Spleen (tissue), 7 donors: ENCODE data around the gene SOX15.

Experiments
- POLR2A ChIP-seq, 3 donors: fragments of 450-650 bp; IDR thresholded peaks; one replicate each; pipeline ENCODE4 v1.5.1; 2017; ENCODE audit warnings: antibody characterized with exemption in 3 of 3, mild to moderate bottlenecking in 1 of 3
- POLR2AphosphoS5 ChIP-seq, 3 donors: sonication (generic); formaldehyde crosslinking; IDR thresholded peaks; one replicate each; pipeline ENCODE4 v1.5.1; 2017; ENCODE audit warnings: antibody characterized with exemption in 3 of 3
- TF ChIP-seq, protein P1 (sequence below), 11 experiments: fragments of 200-600 bp in 7 of 11; fragments of 450-650 bp in 4 of 11; sonication (generic) in 4 of 11; IDR thresholded peaks in 8 of 11; conservative IDR thresholded peaks in 3 of 11; 1 replicate in 7 of 11; 2 replicates in 4 of 11; pipeline versions ENCODE4 v1.4.0 to v1.8.0; 2016 to 2021; ENCODE audit warnings: antibody characterized with exemption in 11 of 11, inconsistent platforms in 4 of 11, mild to moderate bottlenecking in 1 of 11
- donor health status: DM: no; HTN: no; CAD: no; lungs with moderate emphysema.
- donor health status: DM: no; HTN: no; CAD: no.
- donor health status: DM: no; HTN: no; CAD: no.

DNA sequence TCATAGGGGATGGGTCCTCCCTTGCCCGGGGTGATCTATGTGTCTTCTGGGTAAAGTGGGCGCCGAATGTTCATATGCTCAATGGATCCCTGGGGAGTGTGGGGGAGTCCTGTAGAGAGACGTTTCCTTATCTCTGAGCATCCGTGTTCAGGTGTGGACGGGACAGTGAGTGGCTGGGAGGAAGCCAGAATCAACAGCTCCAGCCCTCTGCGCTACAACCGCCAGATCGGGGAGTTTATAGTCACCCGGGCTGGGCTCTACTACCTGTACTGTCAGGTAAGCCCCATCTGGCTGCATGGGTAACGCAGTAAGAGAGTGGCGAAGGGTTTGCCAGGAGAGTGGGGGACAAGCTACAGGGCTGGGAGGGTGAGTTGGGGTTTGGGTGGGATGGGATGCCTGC, 33.3 kb downstream of the SOX15 start:
- TF ChIP-seq, protein P1, sequence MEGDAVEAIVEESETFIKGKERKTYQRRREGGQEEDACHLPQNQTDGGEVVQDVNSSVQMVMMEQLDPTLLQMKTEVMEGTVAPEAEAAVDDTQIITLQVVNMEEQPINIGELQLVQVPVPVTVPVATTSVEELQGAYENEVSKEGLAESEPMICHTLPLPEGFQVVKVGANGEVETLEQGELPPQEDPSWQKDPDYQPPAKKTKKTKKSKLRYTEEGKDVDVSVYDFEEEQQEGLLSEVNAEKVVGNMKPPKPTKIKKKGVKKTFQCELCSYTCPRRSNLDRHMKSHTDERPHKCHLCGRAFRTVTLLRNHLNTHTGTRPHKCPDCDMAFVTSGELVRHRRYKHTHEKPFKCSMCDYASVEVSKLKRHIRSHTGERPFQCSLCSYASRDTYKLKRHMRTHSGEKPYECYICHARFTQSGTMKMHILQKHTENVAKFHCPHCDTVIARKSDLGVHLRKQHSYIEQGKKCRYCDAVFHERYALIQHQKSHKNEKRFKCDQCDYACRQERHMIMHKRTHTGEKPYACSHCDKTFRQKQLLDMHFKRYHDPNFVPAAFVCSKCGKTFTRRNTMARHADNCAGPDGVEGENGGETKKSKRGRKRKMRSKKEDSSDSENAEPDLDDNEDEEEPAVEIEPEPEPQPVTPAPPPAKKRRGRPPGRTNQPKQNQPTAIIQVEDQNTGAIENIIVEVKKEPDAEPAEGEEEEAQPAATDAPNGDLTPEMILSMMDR (IDR thresholded peaks at IDR 0.05 in 8 of 11, conservative IDR thresholded peaks at IDR 0.05 in 3 of 11): no peak
- no peak for TF ChIP-seq POLR2A (IDR thresholded peaks at IDR 0.05)
- no peak for TF ChIP-seq POLR2AphosphoS5 (IDR thresholded peaks at IDR 0.05)
